PC-3 (cell line): ENCODE data around the gene RPS6KC1.

ENCODE experiments used
- CTCF ChIP-seq: fragments of 300-600 bp; sonication (generic); conservative IDR thresholded peaks from 2 replicates; pipeline ENCODE4 v1.5.1; 2017; ENCODE audit warnings: antibody characterized with exemption, low read depth, mild to moderate bottlenecking, low read length
- EZH2 ChIP-seq: fragments of 300-600 bp; sonication (generic); IDR thresholded peaks from one replicate; pipeline ENCODE4 v1.6.1; 2017; ENCODE audit warnings: antibody characterized with exemption, mild to moderate bottlenecking, low read length; ENCODE audit not compliant: unreplicated experiment

DNA sequence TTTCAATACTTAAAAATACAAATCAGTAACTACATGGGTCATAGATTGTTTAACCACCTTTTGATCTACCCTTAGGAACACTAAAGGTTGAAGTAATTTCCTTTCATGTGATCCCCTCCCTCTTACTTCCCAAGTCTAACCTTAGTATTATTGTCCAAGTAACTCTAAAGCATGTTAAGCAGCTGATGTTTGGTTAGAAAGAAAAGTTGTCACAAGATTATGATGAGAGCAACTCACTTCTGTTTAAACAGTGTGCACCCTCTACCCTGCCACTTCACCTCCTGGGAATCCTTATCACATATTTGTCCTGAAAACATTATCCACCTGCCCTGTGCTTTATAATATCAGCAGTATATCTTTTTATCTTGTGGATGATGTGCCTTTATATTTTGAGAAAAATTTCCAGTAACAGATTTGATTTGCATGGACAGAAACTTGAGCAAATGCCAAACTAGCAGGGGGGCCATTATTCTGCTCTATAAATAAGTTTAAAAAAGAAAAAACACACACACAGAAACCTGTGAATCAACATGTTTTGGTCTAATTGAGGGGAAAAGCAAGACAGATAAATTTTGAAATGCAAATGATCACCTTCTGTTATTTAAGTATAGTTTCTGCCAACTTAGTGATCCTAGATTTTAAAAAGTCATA is 194.3 kb downstream of the RPS6KC1 start:
- TF ChIP-seq CTCF = no peak
- TF ChIP-seq EZH2 = no peak
